ENCODE data around the gene POLR2C. TPM values are rescaled to one million over a fixed set of nuclear protein-coding genes. Genes with fewer than 3 reads are reported as not detected.

The POLR2C gene
- total RNA-seq, 1 donor from 2014 or later = 47.6 TPM

DNA sequence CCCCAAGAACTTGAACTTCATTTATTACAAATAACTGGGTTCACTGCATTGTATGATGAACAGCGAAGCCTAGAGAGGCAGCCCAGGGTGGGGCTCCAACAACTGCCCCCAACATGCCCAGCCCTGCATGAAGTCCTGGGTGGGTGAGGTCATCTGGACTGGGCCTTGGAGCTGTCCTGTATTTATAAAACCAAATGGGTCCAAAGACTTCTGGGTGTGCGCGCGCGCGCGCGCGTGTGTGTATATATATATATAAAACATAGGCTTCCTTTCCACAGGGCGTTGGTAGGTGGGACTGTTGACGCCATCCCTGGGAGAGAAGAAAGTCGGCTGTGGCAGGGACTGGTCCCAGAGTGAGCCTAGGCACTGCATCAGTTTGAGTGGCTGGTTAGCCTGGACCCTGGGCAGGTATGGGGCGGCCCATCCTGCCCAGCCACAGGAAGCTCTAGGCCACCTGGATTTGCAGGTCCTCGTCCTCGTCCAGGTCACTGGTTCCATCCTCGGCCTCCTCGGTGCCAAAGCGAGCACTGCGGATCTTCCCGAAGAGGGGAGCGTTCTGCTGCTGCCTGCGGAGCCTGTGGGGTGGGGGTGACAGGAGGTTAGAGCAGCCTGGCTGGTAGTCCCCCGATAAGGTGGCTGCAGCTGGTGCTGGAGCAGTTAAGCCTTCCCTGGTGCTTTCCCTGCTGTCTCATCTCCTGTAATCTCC lies 50.0 kb downstream of the POLR2C start:
- intact Hi-C loops (cut with micrococcal nuclease) = no loop called here
- Histone ChIP-seq H3K27me3 (ENCODE audit: low read depth) (no peaks in the 10 kb centered on the region), H3K4me1 (peaks cover 12% of the 10 kb centered on the region), H3K9me3 (replicated peaks) (no peaks in the 10 kb centered on the region), H3K4me3 (no peak overlapping the region), H3K27ac (replicated peaks) (no peak overlapping the region), H3K36me3 (peaks cover 22% of the 10 kb centered on the region)
- DNase-seq = no peak
- TF ChIP-seq, protein P1, sequence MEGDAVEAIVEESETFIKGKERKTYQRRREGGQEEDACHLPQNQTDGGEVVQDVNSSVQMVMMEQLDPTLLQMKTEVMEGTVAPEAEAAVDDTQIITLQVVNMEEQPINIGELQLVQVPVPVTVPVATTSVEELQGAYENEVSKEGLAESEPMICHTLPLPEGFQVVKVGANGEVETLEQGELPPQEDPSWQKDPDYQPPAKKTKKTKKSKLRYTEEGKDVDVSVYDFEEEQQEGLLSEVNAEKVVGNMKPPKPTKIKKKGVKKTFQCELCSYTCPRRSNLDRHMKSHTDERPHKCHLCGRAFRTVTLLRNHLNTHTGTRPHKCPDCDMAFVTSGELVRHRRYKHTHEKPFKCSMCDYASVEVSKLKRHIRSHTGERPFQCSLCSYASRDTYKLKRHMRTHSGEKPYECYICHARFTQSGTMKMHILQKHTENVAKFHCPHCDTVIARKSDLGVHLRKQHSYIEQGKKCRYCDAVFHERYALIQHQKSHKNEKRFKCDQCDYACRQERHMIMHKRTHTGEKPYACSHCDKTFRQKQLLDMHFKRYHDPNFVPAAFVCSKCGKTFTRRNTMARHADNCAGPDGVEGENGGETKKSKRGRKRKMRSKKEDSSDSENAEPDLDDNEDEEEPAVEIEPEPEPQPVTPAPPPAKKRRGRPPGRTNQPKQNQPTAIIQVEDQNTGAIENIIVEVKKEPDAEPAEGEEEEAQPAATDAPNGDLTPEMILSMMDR (IDR thresholded peaks at IDR 0.05; ENCODE audit: borderline replicate concordance) = no peak

DNA sequence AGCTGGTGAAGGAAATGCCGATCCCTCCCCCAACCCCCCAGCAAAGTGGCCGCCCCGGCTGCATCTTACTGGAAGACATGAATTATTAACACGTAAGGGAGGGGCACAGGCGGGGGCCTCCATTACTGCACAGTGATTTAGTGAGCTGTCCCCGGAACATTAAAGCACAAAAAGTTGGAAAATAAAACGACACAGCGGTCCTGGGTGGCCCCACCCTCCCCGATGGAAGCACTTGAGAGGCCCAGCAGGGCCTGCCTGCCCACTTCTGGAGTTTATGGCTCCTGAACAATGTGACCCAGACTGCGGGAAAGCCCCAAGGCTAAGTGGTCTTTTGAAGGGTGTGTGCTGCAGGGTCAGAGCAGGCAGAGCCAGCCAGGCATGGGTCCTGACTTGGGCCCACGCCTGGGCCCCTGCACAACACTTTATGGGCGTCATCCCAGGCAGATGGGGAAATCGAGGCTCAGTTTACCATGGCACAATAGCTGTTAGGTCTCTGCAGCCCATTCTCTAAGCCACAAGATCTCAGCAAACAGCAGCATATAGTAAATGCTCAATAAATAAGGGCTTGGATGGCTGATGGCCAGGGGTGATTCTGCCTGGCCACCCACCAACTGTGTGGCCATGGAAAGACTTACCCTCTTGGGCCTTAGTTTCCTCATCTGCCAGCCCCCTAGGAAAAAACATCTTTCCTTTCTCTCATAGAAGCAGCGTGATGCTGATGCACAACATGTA lies 51.1 kb downstream of the POLR2C start:
- H3K9me3 ChIP-seq (replicated peaks) = no peaks in the 10 kb centered on the region
- peaks cover 32% of the 10 kb centered on the region for H3K36me3 ChIP-seq
- no peak overlapping the region for H3K4me3 ChIP-seq
- H3K4me1 ChIP-seq = peaks cover 12% of the 10 kb centered on the region
- TF ChIP-seq, protein P1 (IDR thresholded peaks at IDR 0.05; ENCODE audit: borderline replicate concordance) = no peak
- H3K27ac ChIP-seq (replicated peaks) = no peak overlapping the region
- no peaks in the 10 kb centered on the region for H3K27me3 ChIP-seq (ENCODE audit: low read depth)
- intact Hi-C loops (cut with micrococcal nuclease) = no loop called here
- DNase-seq = no peak

DNA sequence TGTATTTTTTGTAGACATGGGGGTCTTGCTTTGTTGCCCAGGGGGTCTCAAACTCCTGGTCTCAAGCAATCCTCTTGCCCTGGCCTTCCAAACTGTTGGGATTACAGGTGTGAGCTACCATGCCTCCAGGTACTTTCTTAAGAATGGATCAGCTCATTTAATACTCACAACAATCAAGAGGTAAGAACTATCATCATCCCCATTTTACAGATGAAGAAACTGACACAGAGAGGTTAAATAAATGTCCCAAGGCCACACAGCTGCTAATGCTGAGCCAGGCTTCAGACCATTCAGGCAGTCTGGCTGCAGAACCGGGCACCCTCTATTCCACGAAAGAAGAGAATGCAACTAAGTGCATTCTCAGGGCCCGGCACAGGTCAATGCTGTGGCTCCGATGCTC lies 51.9 kb downstream of the POLR2C start:
- H3K36me3 ChIP-seq = peaks cover 32% of the 10 kb centered on the region
- no peak overlapping the region for H3K4me3 ChIP-seq
- peaks cover 12% of the 10 kb centered on the region for H3K4me1 ChIP-seq
- H3K27ac ChIP-seq (replicated peaks) = peak overlapping the region; percentile 55
- no peaks in the 10 kb centered on the region for H3K27me3 ChIP-seq (ENCODE audit: low read depth)
- H3K9me3 ChIP-seq (replicated peaks) = no peaks in the 10 kb centered on the region
- no peak for DNase-seq
- intact Hi-C loops (cut with micrococcal nuclease) = no loop called here
- TF ChIP-seq, protein P1 (IDR thresholded peaks at IDR 0.05; ENCODE audit: borderline replicate concordance) = no peak

DNA sequence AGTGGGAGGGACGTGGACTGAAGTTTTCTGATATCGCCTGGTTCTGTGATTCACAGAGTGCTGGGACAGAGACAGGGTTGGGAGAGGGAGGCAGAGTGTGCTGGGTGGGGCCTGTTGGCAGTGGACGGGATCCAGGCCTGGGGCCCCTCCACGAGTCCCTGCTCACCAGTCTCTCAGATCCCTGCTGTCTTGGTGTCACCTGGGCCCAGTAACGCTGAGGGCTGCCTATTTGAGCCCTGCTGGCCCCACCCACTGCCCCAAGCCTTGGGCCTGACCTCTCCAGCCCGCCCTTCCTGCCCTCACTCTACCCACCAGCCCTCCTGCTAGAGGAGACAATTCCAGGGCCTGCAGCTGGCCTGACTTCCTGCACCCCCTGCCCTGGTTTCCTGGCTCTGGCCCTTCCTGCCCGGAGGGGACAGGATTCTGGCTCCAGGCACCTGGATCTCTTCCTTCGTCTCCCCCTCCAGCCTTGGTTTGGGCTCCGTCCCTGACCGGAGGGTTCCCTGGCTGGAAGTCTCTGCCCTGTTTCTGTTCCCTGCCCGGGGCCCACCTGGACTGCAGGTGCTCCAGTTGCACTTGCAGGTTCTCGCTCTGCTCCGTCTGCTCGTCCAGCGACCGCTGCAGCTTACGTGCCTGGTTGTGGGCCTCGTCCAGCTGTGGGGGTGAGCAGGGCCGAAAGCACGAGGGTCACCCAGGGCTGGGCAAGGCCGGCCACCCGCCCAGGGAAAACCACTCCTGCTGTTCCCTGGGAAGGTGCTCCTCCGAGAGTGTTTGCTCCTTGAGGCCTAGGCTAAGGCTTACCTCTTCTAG lies 52.5 kb downstream of the POLR2C start:
- DNase-seq = no peak
- no peak overlapping the region for H3K4me3 ChIP-seq
- H3K36me3 ChIP-seq = peaks cover 32% of the 10 kb centered on the region
- H3K27ac ChIP-seq (replicated peaks) = peak overlapping the region; percentile 55
- H3K4me1 ChIP-seq = peaks cover 12% of the 10 kb centered on the region
- TF ChIP-seq, protein P1 (IDR thresholded peaks at IDR 0.05; ENCODE audit: borderline replicate concordance) = no peak
- H3K9me3 ChIP-seq (replicated peaks) = no peaks in the 10 kb centered on the region
- intact Hi-C loops (cut with micrococcal nuclease) = no loop called here
- H3K27me3 ChIP-seq (ENCODE audit: low read depth) = no peaks in the 10 kb centered on the region

DNA sequence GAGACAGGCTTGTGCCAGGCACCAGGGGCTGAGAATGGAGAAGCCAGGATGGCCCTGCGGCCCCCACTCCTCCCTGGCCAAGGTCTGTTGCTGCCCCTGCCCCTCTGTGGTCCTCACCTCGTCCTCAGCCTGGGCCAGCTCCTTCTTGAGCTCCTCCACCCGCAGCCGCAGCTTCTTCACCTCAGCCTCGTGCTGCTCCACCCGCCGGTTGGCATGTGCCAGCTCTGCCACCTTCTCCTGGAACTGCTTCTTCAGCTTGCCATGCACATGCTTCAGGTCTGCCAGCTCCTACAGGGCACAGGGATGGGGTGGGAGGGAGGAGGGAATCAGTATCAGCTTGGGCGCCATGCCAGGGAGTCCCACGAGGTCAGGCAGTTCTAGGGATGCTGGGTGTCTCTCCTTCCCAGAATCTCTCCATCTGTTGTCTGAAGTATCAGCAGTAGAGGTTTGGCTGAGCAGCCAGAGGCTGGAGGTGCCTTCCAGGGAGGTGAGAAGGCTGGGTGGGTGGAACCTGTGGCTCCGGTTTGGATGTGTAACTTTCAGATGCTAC lies 53.8 kb downstream of the POLR2C start:
- H3K36me3 ChIP-seq = peaks cover 40% of the 10 kb centered on the region
- intact Hi-C loops (cut with micrococcal nuclease) = no loop called here
- no peak overlapping the region for H3K4me3 ChIP-seq
- no peak for DNase-seq
- TF ChIP-seq, protein P1 (IDR thresholded peaks at IDR 0.05; ENCODE audit: borderline replicate concordance) = no peak
- peaks cover 12% of the 10 kb centered on the region for H3K4me1 ChIP-seq
- H3K27ac ChIP-seq (replicated peaks) = no peak overlapping the region
- H3K27me3 ChIP-seq (ENCODE audit: low read depth) = no peaks in the 10 kb centered on the region
- H3K9me3 ChIP-seq (replicated peaks) = no peaks in the 10 kb centered on the region

Measured in left ventricle myocardium inferior (tissue), 1 donor.